HG03439 (cell line): ENCODE data around the gene MRPL21.

Source experiments
- ATAC-seq: cut with Tn5 transposase; IDR thresholded peaks from one replicate; pipeline ENCODE4 v1.9.1; 2021; ENCODE audit warnings: mild to moderate bottlenecking, moderate library complexity; ENCODE audit not compliant: unreplicated experiment

Gene MRPL21

GRCh38 chr11:68843052-68843561 lies 60.5 kb downstream of the MRPL21 start:
- no peak for ATAC-seq

GRCh38 chr11:68842427-68843051 lies 61.1 kb downstream of the MRPL21 start:
- no peak for ATAC-seq

- ATAC-seq = no peak
Observed at GRCh38 chr11:68841718-68842426, 61.8 kb downstream of the MRPL21 start, which contains the start of gene CPT1A. TSS of gene CPT1A (minus strand) at chr11:68841916. CDS start at chr11:68815474, 26,442 bp downstream.
